Germinal center (tissue), 1 donor: ENCODE data around the gene SLC16A3.
A peak's percentile ranks its signal among the peaks of the same experiment; 100 is the strongest.
"Not testable (repeated sequence)": the region's sequence is repeated elsewhere in the genome, so short reads cannot be mapped to it uniquely, and the experiment has no call there.

Experiments used
- DNase-seq: peaks from one replicate; pipeline ENCODE4 v3.0.0; 2012; ENCODE audit warnings: mixed read lengths, low spot score

The SLC16A3 gene

GRCh38 chr17:82204831-82205719 is 23.8 kb upstream of the SLC16A3 start:
- DNase-seq, result no peak

GRCh38 chr17:82205720-82206508 is 22.9 kb upstream of the SLC16A3 start:
- DNase-seq, result peak; percentile 84

GRCh38 chr17:82210655-82211054 is 18.2 kb upstream of the SLC16A3 start:
- not testable (repeated sequence) for DNase-seq

- DNase-seq, result peak; percentile 88
Observed at GRCh38 chr17:82212331-82213250, 16.3 kb upstream of the SLC16A3 start, which contains the start of gene CCDC57. CCDC57 (minus strand) TSS chr17:82212842; CDS start chr17:82201944, 10,898 bp downstream.

GRCh38 chr17:82213251-82214011 is 15.4 kb upstream of the SLC16A3 start:
- DNase-seq, result peak; percentile 58

GRCh38 chr17:82214012-82214628 is 14.7 kb upstream of the SLC16A3 start:
- DNase-seq, result no peak

GRCh38 chr17:82215095-82215971 is 13.5 kb upstream of the SLC16A3 start:
- DNase-seq, result no peak

- DNase-seq, result no peak
Observed at GRCh38 chr17:82215972-82216300, 12.9 kb upstream of the SLC16A3 start.

- DNase-seq, result peak; percentile 57
Observed at GRCh38 chr17:82216301-82217119, 12.3 kb upstream of the SLC16A3 start.

- DNase-seq, result no peak
Observed at GRCh38 chr17:82217120-82217529, 11.7 kb upstream of the SLC16A3 start.

GRCh38 chr17:82217530-82218204 is 11.2 kb upstream of the SLC16A3 start:
- no peak for DNase-seq

- no peak for DNase-seq
Observed at GRCh38 chr17:82218349-82219075, 10.3 kb upstream of the SLC16A3 start.

GRCh38 chr17:82219083-82219482 is 9.8 kb upstream of the SLC16A3 start:
- DNase-seq, result no peak

- DNase-seq, result no peak
Observed at GRCh38 chr17:82219753-82220709, 8.8 kb upstream of the SLC16A3 start.

- DNase-seq, result no peak
Observed at GRCh38 chr17:82221341-82221902, 7.4 kb upstream of the SLC16A3 start.

GRCh38 chr17:82222816-82223215 is 6.0 kb upstream of the SLC16A3 start:
- no peak for DNase-seq
